ENCODE data around the gene TBC1D22B. TPM values are rescaled to one million over a fixed set of nuclear protein-coding genes. Genes with fewer than 3 reads are reported as not detected.

Gene TBC1D22B
- total and polyA plus RNA-seq, 2 of the 13 experiments (the other 11 are each of a cell fraction or from before 2014, with no cell fraction given) = 9.7 to 12.9 TPM

GRCh38 chr6:37257320-37257633 lies 295 bp upstream of the TBC1D22B start:
- ChIA-PET POLR2A (interaction anchor here (0.5 to 2.7 kb wide), 10 partner anchors 11 to 383 kb away, joined by 3 to 54 read pairs (median 6); partner anchors contain the start of gene PPIL1), CTCF (ENCODE audit: low intra/inter-chr PET ratio, low total read pairs) (no interaction called here)
- no peaks in the 10 kb centered on the region for H3K36me3 ChIP-seq (replicated peaks in 1 of 2; ENCODE audit: control insufficient read depth in 1 of 2, insufficient read depth in 2 of 2, low read length in 2 of 2)
- 2% methylated on average over 9 of the region's 9 CpGs for WGBS (ENCODE audit: low lambda C conversion rate)
- H4K20me1 ChIP-seq (ENCODE audit: insufficient read depth, low read length) = peaks cover 4% of the 10 kb centered on the region; the same call in 1 of the 2 replicates
- ATAC-seq (no peak), DNase-seq (ENCODE audit: low spot score) (no peak), FAIRE-seq (no peak)
- in situ Hi-C loops (cut with HindIII; ENCODE audit: extremely low pct_ligation_motif_present, low pct_unique_long_range_greater_than_20kb) (no loop called here), intact Hi-C loops (cut with micrococcal nuclease; ENCODE audit: unreplicated experiment) (loop anchor here (1.0 kb wide), 1 partner anchor 35 kb away; no protein-coding TSS in a partner anchor)
- H3K79me2 ChIP-seq (ENCODE audit: insufficient read depth, low read length) = peaks cover 37% of the 10 kb centered on the region
- peak overlapping the region; percentile 58 for H2AFZ ChIP-seq (ENCODE audit: low read length)
- peak overlapping the region; percentile 45 for H3K9ac ChIP-seq (ENCODE audit: insufficient read depth, low read depth, low read length)
- peak overlapping the region; percentile 2 for H3K27ac ChIP-seq (ENCODE audit: extremely low read length, insufficient read depth, low read length)
- no peaks in the 10 kb centered on the region for H3K9me3 ChIP-seq (ENCODE audit: low read length)
- H3K4me2 ChIP-seq (ENCODE audit: low read depth, low read length) = peak overlapping the region; percentile 89
- BruUV-seq (replicated peaks) = no TSS peak
- peak overlapping the region; percentile 94 to 98 (median 97) for H3K4me3 ChIP-seq (replicated peaks in 1 of 3; ENCODE audit: insufficient read depth in 1 of 3, low read depth in 2 of 3, low read length in 3 of 3)
- H3K27me3 ChIP-seq (ENCODE audit: control insufficient read depth in 1 of 2, insufficient read depth in 2 of 2, low read length in 2 of 2) = no peaks in the 10 kb centered on the region; a peak in 1 of 5 replicates
- H3K4me1 ChIP-seq (ENCODE audit: insufficient read depth, low read length) = peaks cover 53% of the 10 kb centered on the region
- TF ChIP-seq IKZF4 (CRISPR knock-in tag; IDR thresholded peaks at IDR 0.05; ENCODE audit: borderline replicate concordance, low read depth, not compliant biosample characterization) = no peak
- no peak for TF ChIP-seq ZBTB14 (CRISPR knock-in tag; IDR thresholded peaks at IDR 0.05)
- no peak for TF ChIP-seq PRMT3 (CRISPR knock-in tag; IDR thresholded peaks at IDR 0.05; ENCODE audit: borderline replicate concordance, low read depth)
- no peak for TF ChIP-seq E2F1 (CRISPR knock-in tag; IDR thresholded peaks at IDR 0.05)
- TF ChIP-seq IRF9 (CRISPR knock-in tag; IDR thresholded peaks at IDR 0.05; ENCODE audit: borderline replicate concordance) = no peak
- no peak for TF ChIP-seq JUNB (CRISPR knock-in tag; IDR thresholded peaks at IDR 0.05; ENCODE audit: borderline replicate concordance)
- TF ChIP-seq HNRNPUL1 (IDR thresholded peaks at IDR 0.05; ENCODE audit: low read depth, low read length) = no peak
- TF ChIP-seq XRCC5 (optimal IDR thresholded peaks at IDR 0.05; ENCODE audit: low read length) = no peak
- no peak for TF ChIP-seq SCMH1 (CRISPR knock-in tag; IDR thresholded peaks at IDR 0.05; ENCODE audit: borderline replicate concordance)
- TF ChIP-seq RARA (CRISPR knock-in tag; IDR thresholded peaks at IDR 0.05) = no peak
- TF ChIP-seq JUND (CRISPR knock-in tag; IDR thresholded peaks at IDR 0.05) = no peak
- TF ChIP-seq SRF (IDR thresholded peaks at IDR 0.05; ENCODE audit: low read depth, low read length) = no peak
- TF ChIP-seq ZSCAN21 (CRISPR knock-in tag; IDR thresholded peaks at IDR 0.05; ENCODE audit: borderline replicate concordance) = 0 out of 2 replicates have a peak, but pooled peaks have one; percentile 12
- 0 out of 2 replicates have a peak, but pooled peaks have one; percentile 49 for TF ChIP-seq SNAPC2 (CRISPR knock-in tag; IDR thresholded peaks at IDR 0.05)
- TF ChIP-seq ARID2 (CRISPR knock-in tag; IDR thresholded peaks at IDR 0.05; ENCODE audit: borderline replicate concordance) = 0 out of 2 replicates have a peak, but pooled peaks have one; percentile 39
- TF ChIP-seq ZNF629 (CRISPR knock-in tag; conservative IDR thresholded peaks at IDR 0.05) = no peak
- peak; percentile 3 for TF ChIP-seq HNRNPK (IDR thresholded peaks at IDR 0.05; ENCODE audit: low read depth, low read length, poor library complexity, severe bottlenecking)
- TF ChIP-seq SIX4 (CRISPR knock-in tag; IDR thresholded peaks at IDR 0.05) = no peak
- TF ChIP-seq ZKSCAN5 (CRISPR knock-in tag; IDR thresholded peaks at IDR 0.05) = no peak
- TF ChIP-seq ZNF75D (CRISPR knock-in tag; IDR thresholded peaks at IDR 0.05; ENCODE audit: borderline replicate concordance) = no peak

Data from HepG2 (cell line).